B cell (primary cell): ENCODE results near the gene JCHAIN. TPM values are rescaled to one million over a fixed set of nuclear protein-coding genes. Genes with fewer than 3 reads are reported as not detected.
A peak's percentile ranks its signal among the peaks of the same experiment; 100 is the strongest.

Experiments
- ATAC-seq: fragments of 200-7000 bp; cut with Tn5 transposase; one replicate; pipeline ENCODE4 v1.10.0; 2021; ENCODE audit warnings: low read depth, mild to moderate bottlenecking, moderate number of reproducible peaks, moderate library complexity
- CTCF ChIA-PET: fragments of 350-600 bp; sonication (Branson Sonifier 250); formaldehyde crosslinking; loops from one replicate; lab custom pipeline; 2021; ENCODE audit warnings: antibody characterized with exemption, inconsistent platforms; lab: Charles Lee
- POLR2A ChIA-PET: fragments of 350-600 bp; sonication (Branson Sonifier 250); formaldehyde crosslinking; loops from one replicate; lab custom pipeline; 2021; ENCODE audit warnings: antibody characterized with exemption; lab: Charles Lee
- DNase-seq: peaks from one replicate; pipeline ENCODE4 v3.0.0; 2013
- H2AFZ ChIP-seq: 2 replicates; pipeline ENCODE4 v1.6.1; 2012; ENCODE audit warnings: mild to moderate bottlenecking, low read depth, low read length; ENCODE audit not compliant: insufficient read depth, poor library complexity, severe bottlenecking
- H3K27ac ChIP-seq, 2 donors: 1 replicate in 1 of 2; 2 replicates in 1 of 2; pipeline ENCODE4 v1.5.1; 2012 to 2013; ENCODE audit warnings: low read length in 2 of 2, mild to moderate bottlenecking in 2 of 2, moderate library complexity in 1 of 2
- H3K27me3 ChIP-seq, 4 experiments: fragments of 200-600 bp in 1 of 4; sonication (generic) in 1 of 4; replicated peaks in 1 of 4; 1 replicate in 2 of 4; 2 replicates in 2 of 4; pipeline versions ENCODE4 v1.6.1 to v1.7.0; 2013 to 2016; ENCODE audit warnings: low read length in 3 of 4, mild to moderate bottlenecking in 2 of 4, mixed read lengths in 1 of 4, moderate library complexity in 1 of 4; ENCODE audit not compliant: insufficient read depth in 4 of 4, control insufficient read depth in 3 of 4; ENCODE audit errors: control extremely low read depth in 1 of 4
- H3K36me3 ChIP-seq, 2 experiments: replicated peaks in 1 of 2; 1 replicate in 1 of 2; 2 replicates in 1 of 2; pipeline versions ENCODE4 v1.6.1 to v1.7.1; 2013; ENCODE audit warnings: low read length in 1 of 2; ENCODE audit not compliant: insufficient read depth in 2 of 2, control insufficient read depth in 1 of 2; ENCODE audit errors: control extremely low read depth in 1 of 2, extremely low read depth in 1 of 2
- H3K4me1 ChIP-seq, 2 donors: fragments of 200-600 bp in 1 of 2; sonication (generic) in 1 of 2; 1 replicate in 1 of 2; 2 replicates in 1 of 2; pipeline versions ENCODE4 v1.5.1 to v1.6.1; 2013 to 2017; ENCODE audit warnings: low read length in 2 of 2; ENCODE audit not compliant: control insufficient read depth in 2 of 2, insufficient read depth in 2 of 2
- H3K4me2 ChIP-seq: replicated peaks from 2 replicates; pipeline ENCODE3; 2012; ENCODE audit warnings: mild to moderate bottlenecking, low read depth, low read length; ENCODE audit not compliant: poor library complexity, severe bottlenecking
- H3K4me3 ChIP-seq, 5 experiments: fragments of 200-600 bp in 1 of 5; sonication (generic) in 1 of 5; 1 replicate in 3 of 5; 2 replicates in 2 of 5; pipeline versions ENCODE4 v1.5.1 to v1.7.0; 2011 to 2016; ENCODE audit warnings: low read length in 4 of 5, mild to moderate bottlenecking in 4 of 5, low read depth in 2 of 5, control low read depth in 1 of 5, moderate library complexity in 1 of 5; ENCODE audit not compliant: insufficient read depth in 1 of 5; ENCODE audit errors: control extremely low read depth in 1 of 5, extremely low read depth in 1 of 5
- H3K79me2 ChIP-seq: fragments of 200-600 bp; sonication (generic); one replicate; pipeline ENCODE4 v1.6.0; 2016; ENCODE audit warnings: low read length; ENCODE audit not compliant: control insufficient read depth, insufficient read depth
- H3K9ac ChIP-seq: fragments of 200-600 bp; sonication (generic); 2 replicates; pipeline ENCODE4 v1.6.1; 2017; ENCODE audit warnings: mild to moderate bottlenecking, low read length, moderate library complexity
- H3K9me3 ChIP-seq, 3 donors: one replicate each; pipeline versions ENCODE4 v1.6.1 to v1.7.1; 2013; ENCODE audit warnings: low read length in 2 of 3; ENCODE audit not compliant: control insufficient read depth in 2 of 3, insufficient read depth in 1 of 3; ENCODE audit errors: control extremely low read depth in 1 of 3
- H4K20me1 ChIP-seq: 2 replicates; pipeline ENCODE4 v1.6.0; 2012; ENCODE audit warnings: mild to moderate bottlenecking, low read length; ENCODE audit not compliant: insufficient read depth, control insufficient read depth, poor library complexity, severe bottlenecking
- H3K27ac Mint-ChIP-seq: one replicate; pipeline ENCODE4 v1.8.0; 2021; ENCODE audit warnings: mixed read lengths
- H3K27me3 Mint-ChIP-seq: one replicate; pipeline ENCODE4 v1.8.0; 2021; ENCODE audit warnings: mixed read lengths
- H3K4me1 Mint-ChIP-seq: one replicate; pipeline ENCODE4 v1.8.0; 2021; ENCODE audit warnings: mixed read lengths
- H3K4me3 Mint-ChIP-seq: one replicate; pipeline ENCODE4 v1.8.0; 2021; ENCODE audit warnings: mixed read lengths
- H3K9me3 Mint-ChIP-seq: one replicate; pipeline ENCODE4 v1.8.0; 2022; ENCODE audit warnings: mixed read lengths; ENCODE audit not compliant: insufficient read depth
- EZH2 ChIP-seq: IDR thresholded peaks from 2 replicates; pipeline ENCODE4 v1.6.1; 2012; ENCODE audit warnings: borderline replicate concordance, low read depth, mild to moderate bottlenecking, moderate library complexity, low read length; ENCODE audit not compliant: insufficient read depth, poor library complexity, severe bottlenecking
- WGBS: methylation state at CpG from one replicate; pipeline ENCODE4 v1.1.5; 2013; ENCODE audit warnings: missing lambda C conversion rate; ENCODE audit not compliant: insufficient coverage; 5-methylcytosine and 5-hydroxymethylcytosine counted together
- intact Hi-C: fragments of 100-400 bp; cut with micrococcal nuclease; formaldehyde crosslinking; loops from one replicate; pipeline ENCODE4 v1.10.0; 2022
- polyA plus RNA-seq: library from polyadenylated mRNA; depleted of rRNA; stranded (reverse); fragments of >200 nt; gene quantifications from 2 replicates; pipeline ENCODE4 v1.2.3, GENCODE V29; 2012
- total RNA-seq, 2 donors: library from RNA; stranded (reverse); fragments of 120-200 nt in 1 of 2; gene quantifications; 1 replicate in 1 of 2; 2 replicates in 1 of 2; pipeline versions ENCODE4 v1.2.3 to v1.2.4, GENCODE V29; 2013 to 2022
- TF ChIP-seq, protein P1 (sequence below): fragments of 200-600 bp; IDR thresholded peaks from one replicate; pipeline ENCODE4 v1.8.0; 2022; ENCODE audit warnings: antibody characterized with exemption, mild to moderate bottlenecking

The JCHAIN gene
- total and polyA plus RNA-seq, 2 donors (not counting 1 experiment from before 2014, with no cell fraction given): 90.8 to 441 TPM

DNA sequence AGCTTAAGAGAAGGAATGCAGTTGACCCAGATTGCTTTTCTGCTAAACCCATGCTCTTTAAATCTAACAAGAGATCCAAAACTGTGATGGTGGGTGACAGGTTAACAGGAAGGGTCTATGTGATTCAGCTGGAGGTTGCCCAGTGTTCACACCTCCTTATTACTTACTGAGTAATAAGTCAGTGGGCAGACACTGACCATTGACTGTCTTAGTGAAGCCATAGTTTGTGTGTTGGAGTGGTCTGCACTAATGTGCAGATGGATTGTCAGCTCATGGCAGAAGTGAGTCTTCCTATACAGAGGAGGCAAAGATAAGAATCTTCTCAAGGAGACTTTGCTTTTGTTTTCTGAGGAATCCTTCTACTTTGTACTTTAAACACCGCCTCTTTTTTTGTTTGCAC lies 40.2 kb upstream of the JCHAIN start:
- no peaks in the 10 kb centered on the region for H3K9me3 Mint-ChIP-seq
- TF ChIP-seq, protein P1, sequence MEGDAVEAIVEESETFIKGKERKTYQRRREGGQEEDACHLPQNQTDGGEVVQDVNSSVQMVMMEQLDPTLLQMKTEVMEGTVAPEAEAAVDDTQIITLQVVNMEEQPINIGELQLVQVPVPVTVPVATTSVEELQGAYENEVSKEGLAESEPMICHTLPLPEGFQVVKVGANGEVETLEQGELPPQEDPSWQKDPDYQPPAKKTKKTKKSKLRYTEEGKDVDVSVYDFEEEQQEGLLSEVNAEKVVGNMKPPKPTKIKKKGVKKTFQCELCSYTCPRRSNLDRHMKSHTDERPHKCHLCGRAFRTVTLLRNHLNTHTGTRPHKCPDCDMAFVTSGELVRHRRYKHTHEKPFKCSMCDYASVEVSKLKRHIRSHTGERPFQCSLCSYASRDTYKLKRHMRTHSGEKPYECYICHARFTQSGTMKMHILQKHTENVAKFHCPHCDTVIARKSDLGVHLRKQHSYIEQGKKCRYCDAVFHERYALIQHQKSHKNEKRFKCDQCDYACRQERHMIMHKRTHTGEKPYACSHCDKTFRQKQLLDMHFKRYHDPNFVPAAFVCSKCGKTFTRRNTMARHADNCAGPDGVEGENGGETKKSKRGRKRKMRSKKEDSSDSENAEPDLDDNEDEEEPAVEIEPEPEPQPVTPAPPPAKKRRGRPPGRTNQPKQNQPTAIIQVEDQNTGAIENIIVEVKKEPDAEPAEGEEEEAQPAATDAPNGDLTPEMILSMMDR: no peak
- TF ChIP-seq EZH2: no peak
- Histone ChIP-seq H3K79me2 (peaks cover 43% of the 10 kb centered on the region), H3K9ac (peak overlapping the region; percentile 78), H4K20me1 (no peaks in the 10 kb centered on the region), H3K4me3 (peak overlapping the region in 2 of 5 experiments; percentile 75 to 88), H3K27me3 (no peaks in the 10 kb centered on the region), H3K4me1 (peaks cover 20 to 29% of the 10 kb centered on the region in 2 donors), H3K4me2 (peak overlapping the region; percentile 80), H2AFZ (peak overlapping the region; percentile 93), H3K9me3 (no peaks in the 10 kb centered on the region), H3K36me3 (no peaks in the 10 kb centered on the region), H3K27ac (peak overlapping the region; percentile 59 to 80)
- H3K4me1 Mint-ChIP-seq: peaks cover 30% of the 10 kb centered on the region
- ATAC-seq (no peak), DNase-seq (no peak)
- ChIA-PET POLR2A (interaction anchor here (0.5 to 3.2 kb wide), 8 partner anchors 15 to 288 kb away, joined by 3 to 29 read pairs (median 4); partner anchors contain the start of genes JCHAIN and UTP3), CTCF (interaction anchor here (1.0 to 4.2 kb wide), 9 partner anchors 9 to 301 kb away, joined by 3 to 59 read pairs (median 5); partner anchors contain the start of genes MOB1B and UTP3)
- WGBS: no CpG with 5 or more reads among the region's 1 CpG
- no peaks in the 10 kb centered on the region for H3K27me3 Mint-ChIP-seq
- peak overlapping the region; percentile 90 for H3K27ac Mint-ChIP-seq
- H3K4me3 Mint-ChIP-seq: peak overlapping the region; percentile 96
- intact Hi-C loops: loop anchor here (5.0 kb wide), 1 partner anchor 46 kb away; no protein-coding TSS in a partner anchor

DNA sequence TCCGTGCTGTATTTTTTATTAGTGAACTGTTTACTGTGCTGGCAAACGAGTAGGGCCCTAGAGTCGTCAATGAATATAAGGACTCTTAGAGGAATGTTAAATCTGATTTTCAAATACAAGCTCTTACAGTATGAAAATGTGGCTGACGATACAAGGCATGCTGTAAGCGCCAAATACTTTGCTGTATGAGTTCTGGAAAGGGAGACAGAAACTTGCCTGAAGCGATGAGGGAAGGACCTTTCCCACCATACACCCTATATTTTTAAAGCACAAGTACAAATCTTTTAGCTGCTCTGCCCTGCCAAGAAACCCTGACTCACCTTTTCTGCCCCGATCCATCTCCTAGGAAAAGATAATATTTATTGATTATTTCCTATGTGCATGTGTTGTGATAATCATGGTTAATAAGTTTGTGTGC lies 39.7 kb upstream of the JCHAIN start:
- Histone ChIP-seq H3K27me3 (no peaks in the 10 kb centered on the region), H3K79me2 (peaks cover 38% of the 10 kb centered on the region), H3K9me3 (no peaks in the 10 kb centered on the region), H3K4me1 (peaks cover 17 to 25% of the 10 kb centered on the region in 2 donors), H4K20me1 (no peaks in the 10 kb centered on the region), H3K4me3 (peak overlapping the region; percentile 75 to 88 (median 82)), H3K36me3 (no peaks in the 10 kb centered on the region), H3K9ac (peak overlapping the region; percentile 78), H2AFZ (peak overlapping the region; percentile 93), H3K27ac (peak overlapping the region; percentile 59 to 80), H3K4me2 (peak overlapping the region; percentile 80)
- ATAC-seq (no peak), DNase-seq (no peak)
- H3K4me1 Mint-ChIP-seq: peaks cover 29% of the 10 kb centered on the region
- ChIA-PET POLR2A (interaction anchor here (0.6 to 3.2 kb wide), 10 partner anchors 15 to 290 kb away, joined by 3 to 29 read pairs (median 4); partner anchors contain the start of genes JCHAIN, MOB1B and UTP3), CTCF (interaction anchor here (0.9 to 4.2 kb wide), 11 partner anchors 10 to 301 kb away, joined by 3 to 59 read pairs (median 5); partner anchors contain the start of genes GRSF1, MOB1B and UTP3)
- peak overlapping the region; percentile 90 for H3K27ac Mint-ChIP-seq
- H3K27me3 Mint-ChIP-seq: no peaks in the 10 kb centered on the region
- WGBS: no CpG with 5 or more reads among the region's 7 CpGs
- TF ChIP-seq, protein P1: no peak
- TF ChIP-seq EZH2: no peak
- H3K9me3 Mint-ChIP-seq: no peaks in the 10 kb centered on the region
- intact Hi-C loops: loop anchor here (5.0 kb wide), 1 partner anchor 46 kb away; no protein-coding TSS in a partner anchor
- peak overlapping the region; percentile 96 for H3K4me3 Mint-ChIP-seq
